IPS-20b (cell line): Measurements from ENCODE around the gene DGAT2L6.
A peak's percentile ranks its signal among the peaks of the same experiment; 100 is the strongest.

Source experiments
- H3K27ac ChIP-seq: one replicate; pipeline ENCODE4 v1.5.1; 2013; ENCODE audit warnings: low read length
- H3K27me3 ChIP-seq: 2 replicates; pipeline ENCODE4 v1.6.1; 2013; ENCODE audit warnings: mild to moderate bottlenecking, low read length, inconsistent platforms; ENCODE audit not compliant: insufficient read depth
- H3K36me3 ChIP-seq: 2 replicates; pipeline ENCODE4 v1.6.1; 2013; ENCODE audit warnings: low read depth, mild to moderate bottlenecking, inconsistent platforms, low read length, moderate library complexity; ENCODE audit not compliant: insufficient read depth
- H3K4me1 ChIP-seq: 2 replicates; pipeline ENCODE4 v1.6.1; 2013; ENCODE audit warnings: mild to moderate bottlenecking, control low read depth, inconsistent platforms, low read length, moderate library complexity; ENCODE audit not compliant: insufficient read depth
- H3K4me3 ChIP-seq: 2 replicates; pipeline ENCODE4 v1.5.1; 2013; ENCODE audit warnings: mild to moderate bottlenecking, low read length, inconsistent platforms
- H3K9ac ChIP-seq: 2 replicates; pipeline ENCODE4 v1.6.1; 2013; ENCODE audit warnings: low read depth, mild to moderate bottlenecking, inconsistent platforms, low read length, moderate library complexity
- H3K9me3 ChIP-seq: 2 replicates; pipeline ENCODE4 v1.6.1; 2013; ENCODE audit warnings: mild to moderate bottlenecking, low read depth, low read length, inconsistent platforms; ENCODE audit not compliant: insufficient read depth

DGAT2L6 gene, protein sequence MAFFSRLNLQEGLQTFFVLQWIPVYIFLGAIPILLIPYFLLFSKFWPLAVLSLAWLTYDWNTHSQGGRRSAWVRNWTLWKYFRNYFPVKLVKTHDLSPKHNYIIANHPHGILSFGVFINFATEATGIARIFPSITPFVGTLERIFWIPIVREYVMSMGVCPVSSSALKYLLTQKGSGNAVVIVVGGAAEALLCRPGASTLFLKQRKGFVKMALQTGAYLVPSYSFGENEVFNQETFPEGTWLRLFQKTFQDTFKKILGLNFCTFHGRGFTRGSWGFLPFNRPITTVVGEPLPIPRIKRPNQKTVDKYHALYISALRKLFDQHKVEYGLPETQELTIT

DNA sequence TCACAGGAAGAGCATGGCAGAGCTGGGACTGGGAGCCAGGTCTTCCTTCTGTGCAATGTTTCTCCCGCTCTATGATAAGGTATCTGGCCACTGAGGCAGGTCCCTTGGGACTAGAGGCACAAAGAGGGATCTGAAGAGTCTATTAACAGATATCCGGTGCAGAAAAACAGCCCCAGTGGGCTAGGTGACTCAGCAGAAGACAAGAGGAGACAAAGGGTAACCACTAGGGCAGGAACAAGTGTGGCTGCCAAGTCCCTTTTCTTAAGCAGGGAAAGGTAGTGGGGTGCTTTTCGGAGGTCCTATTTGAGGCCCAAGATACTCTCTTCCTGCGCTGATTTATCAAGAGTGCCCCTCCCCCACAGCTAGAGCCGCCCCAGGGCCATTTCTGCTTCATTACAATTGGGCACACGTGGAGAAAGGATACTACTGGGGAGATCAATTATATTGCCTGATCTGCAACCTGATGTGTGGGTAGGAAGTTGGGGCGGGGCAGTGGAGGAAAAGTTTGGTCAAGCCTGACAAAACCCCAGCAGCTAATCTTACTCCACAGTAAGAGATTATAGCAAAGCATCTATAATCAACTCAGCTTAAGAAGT, at the start of gene DGAT2L6:
DGAT2L6 (plus strand) TSS at position 546 of the 596 bp plus-strand sequence. CDS start 100 bp downstream, outside the sequence.
- Histone ChIP-seq H3K36me3 (no peaks in the 10 kb centered on the region), H3K9ac (no peak within 1 kb of the TSS), H3K4me1 (peaks cover 8% of the 10 kb centered on the region), H3K27ac (no peak within 1 kb of the TSS), H3K4me3 (no peak within 1 kb of the TSS), H3K27me3 (no peaks in the 10 kb centered on the region), H3K9me3 (no peaks in the 10 kb centered on the region)

- no peak overlapping the region for H3K9ac ChIP-seq
- H3K27me3 ChIP-seq, result no peaks in the 10 kb centered on the region
- H3K9me3 ChIP-seq, result no peaks in the 10 kb centered on the region
- H3K4me3 ChIP-seq, result no peak overlapping the region
- peaks cover 13% of the 10 kb centered on the region; the same call in 1 of the 2 replicates for H3K4me1 ChIP-seq
- no peaks in the 10 kb centered on the region for H3K36me3 ChIP-seq
- H3K27ac ChIP-seq, result no peak overlapping the region
Measured at GRCh38 chrX:70128071-70128470, 49.2 kb upstream of the DGAT2L6 start.

DNA sequence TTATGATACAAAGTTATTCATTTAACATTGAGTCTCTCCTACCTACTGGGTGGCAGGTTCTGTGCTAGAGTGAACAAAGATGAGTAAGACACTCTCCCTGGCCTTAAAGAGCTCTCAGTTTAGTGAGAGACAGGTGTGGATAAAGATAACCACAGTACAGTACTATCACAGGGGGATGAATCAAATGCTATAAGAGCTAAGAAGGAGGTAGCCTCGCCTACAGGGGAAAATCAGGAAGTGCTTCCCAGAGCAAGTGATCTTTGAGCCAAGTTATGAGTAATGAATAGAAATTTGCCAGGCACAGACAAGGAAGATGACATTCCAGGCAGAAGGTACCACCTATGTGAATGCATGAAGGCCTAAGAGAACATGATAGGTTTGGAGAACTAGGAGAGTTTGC, 47.5 kb upstream of the DGAT2L6 start:
- Histone ChIP-seq H3K36me3 (peaks cover 3% of the 10 kb centered on the region; the same call in 1 of the 2 replicates), H3K4me3 (no peak overlapping the region), H3K27me3 (no peaks in the 10 kb centered on the region), H3K9me3 (no peaks in the 10 kb centered on the region), H3K27ac (no peak overlapping the region), H3K9ac (no peak overlapping the region), H3K4me1 (peaks cover 16% of the 10 kb centered on the region; the same call in 1 of the 2 replicates)

DNA sequence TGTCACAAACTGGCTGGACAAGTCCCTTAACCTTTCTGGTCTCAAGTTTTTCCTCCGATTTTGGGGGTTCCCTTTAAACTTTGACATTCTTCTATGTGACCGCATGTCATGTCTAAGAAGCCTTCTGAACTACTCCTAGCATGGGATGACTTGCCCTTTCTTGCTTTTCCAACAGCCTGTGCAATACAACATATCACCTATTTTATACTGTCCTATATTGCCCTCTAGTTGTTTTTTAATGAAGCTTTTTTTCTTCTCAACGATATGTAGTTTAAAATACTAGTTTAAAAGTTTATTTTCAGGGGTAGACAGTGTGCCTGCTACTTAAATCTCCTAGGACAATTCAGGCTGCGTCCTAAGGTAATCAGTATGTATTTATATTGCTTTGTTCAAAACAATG, 45.1 kb upstream of the DGAT2L6 start:
- peaks cover 23% of the 10 kb centered on the region for H3K36me3 ChIP-seq
- H3K4me1 ChIP-seq, result peaks cover 20% of the 10 kb centered on the region
- H3K4me3 ChIP-seq, result no peak overlapping the region
- no peaks in the 10 kb centered on the region for H3K9me3 ChIP-seq
- H3K27me3 ChIP-seq, result no peaks in the 10 kb centered on the region
- H3K9ac ChIP-seq, result no peak overlapping the region; the same call in 1 of the 2 replicates
- no peak overlapping the region for H3K27ac ChIP-seq

- no peaks in the 10 kb centered on the region for H3K27me3 ChIP-seq
- peak overlapping the region; percentile 25 for H3K27ac ChIP-seq
- peak overlapping the region; percentile 93; the same call in 1 of the 2 replicates for H3K9ac ChIP-seq
Measured at GRCh38 chrX:70132877-70133302, 44.4 kb upstream of the DGAT2L6 start.

DNA sequence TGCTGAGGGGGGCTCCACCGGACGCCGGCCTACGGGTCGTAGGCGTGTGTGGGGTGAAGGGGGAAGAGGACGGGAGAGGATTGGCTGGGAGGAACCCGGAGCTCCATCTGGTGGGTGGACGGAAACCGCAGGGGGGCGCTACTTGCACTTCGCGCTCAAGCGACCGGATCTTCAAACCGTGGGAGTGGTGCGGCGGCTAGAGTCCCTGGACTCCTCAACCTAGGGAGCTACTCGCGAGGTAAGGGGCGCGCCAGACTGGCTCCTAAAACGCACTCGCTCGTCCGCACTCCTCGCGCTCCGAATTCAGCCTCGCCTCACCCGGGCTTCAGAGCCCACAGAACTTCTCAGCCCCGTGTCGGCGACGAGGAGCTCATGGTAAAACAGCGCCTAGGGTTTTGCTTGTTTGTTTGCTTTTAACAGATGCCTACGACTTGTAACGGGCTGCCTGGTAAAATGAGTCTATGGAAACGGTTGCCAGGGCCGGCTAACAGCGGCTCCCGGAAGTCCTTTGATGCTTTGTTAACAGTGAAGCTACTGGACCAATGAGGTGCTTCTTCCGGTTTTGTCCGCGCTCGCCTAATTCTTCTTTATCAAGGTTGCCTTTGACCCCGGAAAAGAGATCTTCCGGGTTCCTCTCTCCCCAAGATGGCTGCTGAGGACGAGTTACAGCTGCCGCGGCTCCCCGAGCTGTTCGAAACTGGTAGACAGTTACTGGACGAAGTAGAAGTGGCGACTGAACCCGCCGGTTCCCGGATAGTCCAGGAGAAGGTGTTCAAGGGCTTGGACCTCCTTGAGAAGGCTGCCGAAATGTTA, 43.8 kb upstream of the DGAT2L6 start, which contains the start of gene IGBP1:
IGBP1 (plus strand) TSS at position 145 of the 813 bp plus-strand sequence; CDS start at position 646, 501 bp downstream.
- Histone ChIP-seq H3K36me3 (peaks cover 23% of the 10 kb centered on the region), H3K4me3 (peak within 1 kb of the TSS; percentile 99), H3K9me3 (no peaks in the 10 kb centered on the region), H3K9ac (peak within 1 kb of the TSS; percentile 93), H3K4me1 (peaks cover 14% of the 10 kb centered on the region), H3K27ac (peak within 1 kb of the TSS; percentile 83), H3K27me3 (no peaks in the 10 kb centered on the region)

More at GRCh38 chrX:70132877-70133302, 44.4 kb upstream of the DGAT2L6 start:
- peak overlapping the region; percentile 99 for H3K4me3 ChIP-seq
- peaks cover 19% of the 10 kb centered on the region for H3K4me1 ChIP-seq
- H3K9me3 ChIP-seq, result no peaks in the 10 kb centered on the region
- H3K36me3 ChIP-seq, result peaks cover 23% of the 10 kb centered on the region

DNA sequence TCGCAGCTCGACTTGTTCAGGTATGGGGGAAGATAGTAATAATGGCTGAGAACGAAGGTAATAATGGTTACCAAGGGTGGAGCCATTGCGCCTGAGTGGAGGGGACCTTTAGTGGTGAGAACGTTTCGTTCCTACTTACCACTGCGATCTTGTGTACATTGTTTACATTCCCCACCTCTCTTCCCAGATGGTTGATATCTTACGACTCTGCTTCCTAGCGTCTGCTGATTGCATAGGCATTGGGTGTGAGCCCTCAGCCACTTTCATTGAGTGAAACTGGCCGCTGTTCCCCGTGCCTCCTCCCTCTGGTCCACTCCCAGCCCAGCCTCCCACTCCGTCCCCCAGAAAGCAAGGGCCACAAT, 43.2 kb upstream of the DGAT2L6 start:
- Histone ChIP-seq H3K9me3 (no peaks in the 10 kb centered on the region), H3K4me3 (peak overlapping the region; percentile 99), H3K27ac (no peak overlapping the region), H3K4me1 (peaks cover 14% of the 10 kb centered on the region), H3K36me3 (peaks cover 23% of the 10 kb centered on the region), H3K27me3 (no peaks in the 10 kb centered on the region), H3K9ac (peak overlapping the region; percentile 93; the same call in 1 of the 2 replicates)

DNA sequence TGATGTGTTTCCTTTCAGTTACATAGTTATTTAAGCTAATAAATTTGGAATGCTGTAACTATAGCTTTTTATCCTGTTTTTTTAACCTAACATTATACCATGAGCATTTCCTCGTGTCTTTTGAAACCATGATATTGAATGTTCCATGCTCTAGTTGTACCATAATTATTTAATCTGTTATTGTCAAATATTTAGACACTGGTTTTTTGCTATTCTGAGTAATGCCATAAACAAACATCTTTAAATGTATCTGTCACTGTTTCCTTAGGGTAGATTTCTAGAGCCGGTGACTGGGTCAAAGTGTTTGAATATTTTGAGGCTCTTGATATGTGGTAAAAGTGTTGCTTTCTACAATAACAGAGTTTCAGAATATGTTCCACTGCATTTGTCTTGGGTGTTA, 38.7 kb upstream of the DGAT2L6 start:
- H3K36me3 ChIP-seq, result peaks cover 36% of the 10 kb centered on the region
- H3K27me3 ChIP-seq, result no peaks in the 10 kb centered on the region
- H3K27ac ChIP-seq, result no peak overlapping the region
- H3K9me3 ChIP-seq, result no peaks in the 10 kb centered on the region
- no peak overlapping the region for H3K4me3 ChIP-seq
- H3K9ac ChIP-seq, result no peak overlapping the region
- peaks cover 6% of the 10 kb centered on the region; the same call in 1 of the 2 replicates for H3K4me1 ChIP-seq

- no peak overlapping the region for H3K27ac ChIP-seq
- no peak overlapping the region for H3K9ac ChIP-seq
- H3K9me3 ChIP-seq, result no peaks in the 10 kb centered on the region
- no peak overlapping the region for H3K4me3 ChIP-seq
- H3K36me3 ChIP-seq, result peaks cover 34% of the 10 kb centered on the region
- H3K27me3 ChIP-seq, result no peaks in the 10 kb centered on the region
- H3K4me1 ChIP-seq, result peaks cover 4% of the 10 kb centered on the region; the same call in 1 of the 2 replicates
Measured at GRCh38 chrX:70139736-70140135, 37.5 kb upstream of the DGAT2L6 start.

DNA sequence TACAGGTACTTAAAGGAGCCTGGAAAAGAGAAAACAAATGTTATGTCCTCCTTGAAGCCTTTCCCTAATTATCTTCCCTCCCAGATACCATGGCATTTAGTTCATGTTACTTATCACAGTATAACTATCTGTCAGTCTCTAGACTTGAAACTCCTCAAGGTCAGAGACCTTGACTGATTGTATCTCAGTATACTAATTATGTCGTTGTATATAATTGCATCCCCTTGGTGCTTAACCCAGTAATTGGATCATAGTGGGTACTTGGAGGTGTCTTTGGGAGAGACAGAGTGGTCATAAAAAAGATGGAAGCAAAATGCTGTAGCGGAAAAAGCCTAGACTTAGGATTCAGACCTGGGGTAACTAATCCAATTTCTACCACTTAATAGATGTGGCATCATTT, 35.9 kb upstream of the DGAT2L6 start:
- Histone ChIP-seq H3K4me3 (no peak overlapping the region), H3K36me3 (peaks cover 24% of the 10 kb centered on the region), H3K27me3 (no peaks in the 10 kb centered on the region), H3K9me3 (no peaks in the 10 kb centered on the region), H3K9ac (no peak overlapping the region), H3K4me1 (no peaks in the 10 kb centered on the region), H3K27ac (no peak overlapping the region)
